Activated effector memory CD4-positive, alpha-beta T cell treated with anti-CD3 and anti-CD28 coated beads, Interleukin-2, amount 50 U/mL, for 16 hours (primary cell): ENCODE measurements around the gene P3H2.

Experiments used
- DNase-seq: peaks from one replicate; pipeline ENCODE4 v3.0.0-alpha.2; 2020

The P3H2 gene

GRCh38 chr3:190122198-190122771 is 1.6 kb upstream of the P3H2 start:
- DNase-seq: no peak

- no peak for DNase-seq
Observed at GRCh38 chr3:190121383-190121782, 686 bp upstream of the P3H2 start.

- DNase-seq: no peak
Observed at GRCh38 chr3:190121061-190121377, 322 bp upstream of the P3H2 start.

GRCh38 chr3:190119461-190120268 is 1.0 kb downstream of the P3H2 start:
- DNase-seq: no peak

GRCh38 chr3:190118438-190118837 is 2.3 kb downstream of the P3H2 start:
- no peak for DNase-seq

- DNase-seq: no peak
Observed at GRCh38 chr3:190117981-190118380, 2.7 kb downstream of the P3H2 start.

- DNase-seq: no peak
Observed at GRCh38 chr3:190116551-190117067, 4.1 kb downstream of the P3H2 start.

- DNase-seq: no peak
Observed at GRCh38 chr3:190110826-190111225, 9.9 kb downstream of the P3H2 start.

- no peak for DNase-seq
Observed at GRCh38 chr3:190109441-190109840, 11.3 kb downstream of the P3H2 start.

- no peak for DNase-seq
Observed at GRCh38 chr3:190108804-190109203, 11.9 kb downstream of the P3H2 start.

GRCh38 chr3:190105876-190106275 is 14.8 kb downstream of the P3H2 start:
- DNase-seq: no peak

- DNase-seq: no peak
Observed at GRCh38 chr3:190101320-190102011, 19.2 kb downstream of the P3H2 start.

GRCh38 chr3:190099099-190099498 is 21.6 kb downstream of the P3H2 start:
- no peak for DNase-seq

- no peak for DNase-seq
Observed at GRCh38 chr3:190097617-190098016, 23.1 kb downstream of the P3H2 start.

- no peak for DNase-seq
Observed at GRCh38 chr3:190097025-190097424, 23.7 kb downstream of the P3H2 start.

GRCh38 chr3:190096345-190096744 is 24.4 kb downstream of the P3H2 start:
- no peak for DNase-seq

- no peak for DNase-seq
Observed at GRCh38 chr3:190094160-190094718, 26.5 kb downstream of the P3H2 start.

GRCh38 chr3:190092250-190092649 is 28.4 kb downstream of the P3H2 start:
- DNase-seq: no peak

- no peak for DNase-seq
Observed at GRCh38 chr3:190089711-190090110, 31.0 kb downstream of the P3H2 start.

GRCh38 chr3:190088890-190089289 is 31.8 kb downstream of the P3H2 start:
- no peak for DNase-seq

GRCh38 chr3:190086191-190086590 is 34.5 kb downstream of the P3H2 start:
- DNase-seq: no peak

GRCh38 chr3:190084983-190085382 is 35.7 kb downstream of the P3H2 start:
- no peak for DNase-seq

- no peak for DNase-seq
Observed at GRCh38 chr3:190083635-190084034, 37.1 kb downstream of the P3H2 start.

- no peak for DNase-seq
Observed at GRCh38 chr3:190081389-190081788, 39.3 kb downstream of the P3H2 start.
